Cardiac septum (tissue), 1 donor: ENCODE results near the gene MRPL37. TPM values are rescaled to one million over a fixed set of nuclear protein-coding genes. Genes with fewer than 3 reads are reported as not detected.
"Not testable (repeated sequence)": the region's sequence is repeated elsewhere in the genome, so short reads cannot be mapped to it uniquely, and the experiment has no call there.

Experiments used
- DNase-seq: peaks from one replicate; pipeline ENCODE4 v3.0.0-alpha.2; 2020; ENCODE audit warnings: low spot score
- intact Hi-C: fragments of 100-400 bp; cut with DNase I; formaldehyde crosslinking; loops from one replicate; pipeline ENCODE4 v1.14.0; 2022
- total RNA-seq: library from RNA; stranded (reverse); fragmentation: NEBNext Ultra II Directional; extraction: Animal tissue kit (Norgen Biotek cat#: 25700); gene quantifications from one replicate; pipeline ENCODE4 v1.2.1, GENCODE V29; 2021
- donor health status: DM: no; HTN: no; CAD: no.

MRPL37 gene
- total RNA-seq, 1 donor from 2014 or later, result 71.7 TPM

GRCh38 chr1:54233196-54233595, 33.2 kb downstream of the MRPL37 start:
- intact Hi-C loops, result not testable (repeated sequence)

GRCh38 chr1:54234284-54234683, 34.3 kb downstream of the MRPL37 start:
- no peak for DNase-seq
- intact Hi-C loops, result no loop called here

More at GRCh38 chr1:54233196-54233595, 33.2 kb downstream of the MRPL37 start:
- not testable (repeated sequence) for DNase-seq

- intact Hi-C loops, result no loop called here
- DNase-seq, result no peak
Measured at GRCh38 chr1:54237586-54237985, 37.6 kb downstream of the MRPL37 start.

GRCh38 chr1:54238353-54239034, 38.5 kb downstream of the MRPL37 start:
- intact Hi-C loops, result no loop called here
- DNase-seq, result no peak

GRCh38 chr1:54239035-54239383, 39.0 kb downstream of the MRPL37 start:
- DNase-seq, result no peak
- intact Hi-C loops, result no loop called here

GRCh38 chr1:54239631-54240031, 39.7 kb downstream of the MRPL37 start:
- intact Hi-C loops, result no loop called here
- DNase-seq, result no peak

- intact Hi-C loops, result no loop called here
- DNase-seq, result no peak
Measured at GRCh38 chr1:54240741-54241335, 40.9 kb downstream of the MRPL37 start.

- no peak for DNase-seq
- intact Hi-C loops, result no loop called here
Measured at GRCh38 chr1:54241364-54241763, 41.4 kb downstream of the MRPL37 start.

GRCh38 chr1:54243022-54243421, 43.1 kb downstream of the MRPL37 start:
- intact Hi-C loops, result no loop called here
- DNase-seq, result no peak

- intact Hi-C loops, result no loop called here
- no peak for DNase-seq
Measured at GRCh38 chr1:54244655-54245054, 44.7 kb downstream of the MRPL37 start.

- DNase-seq, result no peak
- intact Hi-C loops, result no loop called here
Measured at GRCh38 chr1:54245501-54245900, 45.5 kb downstream of the MRPL37 start.

- no peak for DNase-seq
Measured at GRCh38 chr1:54246116-54246721, 46.3 kb downstream of the MRPL37 start.

GRCh38 chr1:54247863-54248515, 48.0 kb downstream of the MRPL37 start:
- intact Hi-C loops, result no loop called here
- no peak for DNase-seq

More at GRCh38 chr1:54246116-54246721, 46.3 kb downstream of the MRPL37 start:
- intact Hi-C loops, result no loop called here

GRCh38 chr1:54248966-54249365, 49.0 kb downstream of the MRPL37 start:
- no peak for DNase-seq
- intact Hi-C loops, result no loop called here

- no peak for DNase-seq
Measured at GRCh38 chr1:54249819-54250435, 50.0 kb downstream of the MRPL37 start.

GRCh38 chr1:54250670-54251069, 50.7 kb downstream of the MRPL37 start:
- intact Hi-C loops, result no loop called here
- no peak for DNase-seq

More at GRCh38 chr1:54249819-54250435, 50.0 kb downstream of the MRPL37 start:
- intact Hi-C loops, result no loop called here

GRCh38 chr1:54252371-54252936, 52.5 kb downstream of the MRPL37 start:
- no peak for DNase-seq
- intact Hi-C loops, result no loop called here

GRCh38 chr1:54253480-54253879, 53.5 kb downstream of the MRPL37 start:
- intact Hi-C loops, result no loop called here
- DNase-seq, result no peak

- intact Hi-C loops, result no loop called here
- no peak for DNase-seq
Measured at GRCh38 chr1:54254055-54254454, 54.1 kb downstream of the MRPL37 start.
